Osteoblast (primary cell): ENCODE results near the gene VOPP1. TPM values are rescaled to one million over a fixed set of nuclear protein-coding genes. Genes with fewer than 3 reads are reported as not detected.

ENCODE experiments used
- DNase-seq: peaks from one replicate; pipeline ENCODE4 v3.0.0; 2011; ENCODE audit warnings: low spot score, mixed read lengths; ENCODE audit not compliant: insufficient read length; ENCODE audit errors: missing footprints
- H2AFZ ChIP-seq: 2 replicates; pipeline ENCODE4 v1.6.0; 2011; ENCODE audit warnings: mild to moderate bottlenecking, low read length
- H3K27ac ChIP-seq: 2 replicates; pipeline ENCODE4 v1.5.1; 2011; ENCODE audit warnings: mild to moderate bottlenecking, low read depth, low read length, moderate library complexity
- H3K27me3 ChIP-seq: 2 replicates; pipeline ENCODE4 v1.6.0; 2012; ENCODE audit warnings: mild to moderate bottlenecking, control low read depth, inconsistent platforms, low read length, moderate library complexity; ENCODE audit not compliant: insufficient read depth
- H3K36me3 ChIP-seq: 2 replicates; pipeline ENCODE4 v1.5.1; 2011; ENCODE audit warnings: mild to moderate bottlenecking, low read length, control low read depth, moderate library complexity; ENCODE audit not compliant: insufficient read depth
- H3K4me1 ChIP-seq: 2 replicates; pipeline ENCODE4 v1.5.1; 2011; ENCODE audit warnings: mild to moderate bottlenecking, low read length, control low read depth, moderate library complexity; ENCODE audit not compliant: insufficient read depth
- H3K4me2 ChIP-seq: 2 replicates; pipeline ENCODE4 v1.6.0; 2011; ENCODE audit warnings: mild to moderate bottlenecking, low read length; ENCODE audit not compliant: insufficient read depth
- H3K4me3 ChIP-seq: fragments of 200-600 bp; sonication (generic); 3 replicates; pipeline ENCODE4 v1.5.1; 2012; ENCODE audit warnings: mild to moderate bottlenecking, low read length, inconsistent platforms; ENCODE audit not compliant: insufficient read depth
- H3K79me2 ChIP-seq: 2 replicates; pipeline ENCODE4 v1.6.0; 2012; ENCODE audit warnings: mild to moderate bottlenecking, low read length, control low read depth, inconsistent platforms; ENCODE audit not compliant: insufficient read depth
- H3K9me3 ChIP-seq: 2 replicates; pipeline ENCODE4 v1.5.1; 2011; ENCODE audit warnings: low read depth, low read length, control low read depth
- H4K20me1 ChIP-seq: 2 replicates; pipeline ENCODE4 v1.6.0; 2012; ENCODE audit warnings: mild to moderate bottlenecking, low read length, control low read depth; ENCODE audit not compliant: insufficient read depth
- CTCF ChIP-seq: IDR thresholded peaks from 2 replicates; pipeline ENCODE4 v1.5.1; 2011; ENCODE audit warnings: mild to moderate bottlenecking, low read depth, low read length, moderate library complexity; ENCODE audit errors: extremely low read depth
- total RNA-seq: library from RNA; depleted of rRNA; stranded (reverse); fragments of >200 nt; gene quantifications from 2 replicates; pipeline ENCODE4 v1.2.3, GENCODE V29; 2012

The VOPP1 gene
- total RNA-seq, 1 donor, result 74.6 TPM

GRCh38 chr7:55545496-55545895, 26.8 kb downstream of the VOPP1 start:
- peak; percentile 85 for DNase-seq
- Histone ChIP-seq H3K27ac (peak overlapping the region; percentile 9), H3K4me1 (peaks cover 26% of the 10 kb centered on the region), H3K9me3 (no peaks in the 10 kb centered on the region), H4K20me1 (peaks cover 49% of the 10 kb centered on the region), H3K36me3 (no peaks in the 10 kb centered on the region), H3K79me2 (peaks cover 86% of the 10 kb centered on the region), H3K4me2 (no peak overlapping the region), H3K4me3 (no peak overlapping the region), H3K27me3 (no peaks in the 10 kb centered on the region), H2AFZ (no peak overlapping the region)
- TF ChIP-seq CTCF, result peak; percentile 29

- Histone ChIP-seq H3K27ac (no peak overlapping the region), H3K36me3 (no peaks in the 10 kb centered on the region), H3K9me3 (no peaks in the 10 kb centered on the region), H4K20me1 (peaks cover 46% of the 10 kb centered on the region), H3K79me2 (peaks cover 79% of the 10 kb centered on the region), H3K4me2 (no peak overlapping the region), H3K4me1 (peaks cover 17% of the 10 kb centered on the region), H3K4me3 (no peak overlapping the region), H3K27me3 (no peaks in the 10 kb centered on the region), H2AFZ (no peak overlapping the region)
- DNase-seq, result no peak
- no peak for TF ChIP-seq CTCF
These were observed 32.0 kb downstream of the VOPP1 start for GRCh38 chr7:55540226-55540858.

GRCh38 chr7:55539380-55539779, 32.9 kb downstream of the VOPP1 start:
- Histone ChIP-seq H3K79me2 (peaks cover 77% of the 10 kb centered on the region), H3K27ac (no peak overlapping the region), H3K4me1 (peaks cover 20% of the 10 kb centered on the region), H3K4me3 (no peak overlapping the region), H3K4me2 (no peak overlapping the region), H4K20me1 (peaks cover 52% of the 10 kb centered on the region), H3K9me3 (no peaks in the 10 kb centered on the region), H3K36me3 (no peaks in the 10 kb centered on the region), H2AFZ (no peak overlapping the region), H3K27me3 (no peaks in the 10 kb centered on the region)
- DNase-seq, result peak; percentile 72
- no peak for TF ChIP-seq CTCF

GRCh38 chr7:55538538-55538937, 33.8 kb downstream of the VOPP1 start:
- Histone ChIP-seq H3K79me2 (peaks cover 71% of the 10 kb centered on the region), H3K27me3 (no peaks in the 10 kb centered on the region), H3K4me1 (peaks cover 29% of the 10 kb centered on the region), H3K36me3 (no peaks in the 10 kb centered on the region), H3K9me3 (no peaks in the 10 kb centered on the region), H4K20me1 (peaks cover 59% of the 10 kb centered on the region), H3K4me2 (peak overlapping the region; percentile 32), H3K4me3 (no peak overlapping the region), H3K27ac (no peak overlapping the region), H2AFZ (no peak overlapping the region)
- no peak for TF ChIP-seq CTCF
- DNase-seq, result peak; percentile 96
